K562 (cell line): ENCODE data around the gene LMO2. TPM values are rescaled to one million over a fixed set of nuclear protein-coding genes. Genes with fewer than 3 reads are reported as not detected.

ENCODE experiments used
- ATAC-seq: fragments of 200-7000 bp; cut with Tn5 transposase; 3 replicates; pipeline ENCODE4 v1.9.1; 2020; ENCODE audit warnings: moderate library complexity
- BruUV-seq: library from RNA; stranded (reverse); fragments of 400-500 nt; replicated peaks from 2 replicates; lab custom pipeline; 2021; lab: Mats Ljungman, UMichigan
- CTCF ChIA-PET: fragments of 300-600 bp; formaldehyde crosslinking; extraction: SDS; loops from one replicate; lab custom pipeline; 2021; ENCODE audit warnings: low intra/inter-chr PET ratio; lab: Yijun Ruan, JAX
- POLR2A ChIA-PET: fragments of 300-600, 350-650 bp; sonication (Branson Sonifier 250); formaldehyde crosslinking; extraction: SDS; loops from one replicate; lab custom pipeline; 2021; ENCODE audit warnings: antibody characterized with exemption, inconsistent platforms; lab: Yijun Ruan, JAX
- DNase-seq, 4 experiments: peaks; one replicate each; pipeline versions ENCODE4 v3.0.0 to v3.0.0-alpha.2; 2011 to 2018; ENCODE audit warnings: low spot score in 3 of 4, mixed read lengths in 3 of 4; ENCODE audit errors: extremely low read depth in 1 of 4
- FAIRE-seq: peaks from 2 replicates; lab custom pipeline; 2011; peaks lifted over from hg19 to GRCh38; lab: Jason Lieb, UNC
- H2AFZ ChIP-seq: 2 replicates; pipeline ENCODE4 v1.6.0; 2011; ENCODE audit warnings: low read depth, low read length, control low read depth, inconsistent platforms
- H3K27ac ChIP-seq: fragments of 200-600 bp; 3 replicates; pipeline ENCODE4 v1.8.0; 2011; ENCODE audit warnings: low read depth, mild to moderate bottlenecking, control low read depth, inconsistent platforms, low read length, moderate library complexity, mixed read lengths; ENCODE audit errors: extremely low read depth
- H3K27me3 ChIP-seq, 2 experiments: fragments of 300-600 bp in 1 of 2; 2 replicates in 1 of 2; 3 replicates in 1 of 2; pipeline versions ENCODE4 v1.6.0 to v1.8.0; 2011; ENCODE audit warnings: inconsistent platforms in 2 of 2, low read length in 2 of 2, mild to moderate bottlenecking in 1 of 2, mixed read lengths in 1 of 2, moderate library complexity in 1 of 2; ENCODE audit not compliant: control insufficient read depth in 2 of 2, insufficient read depth in 2 of 2
- H3K36me3 ChIP-seq: fragments of 300-600 bp; 3 replicates; pipeline ENCODE4 v1.8.0; 2011; ENCODE audit warnings: mild to moderate bottlenecking, low read length, inconsistent platforms; ENCODE audit not compliant: control insufficient read depth, insufficient read depth
- H3K4me1 ChIP-seq, 2 experiments: fragments of 200-600 bp in 1 of 2; replicated peaks in 1 of 2; 2 replicates in 1 of 2; 3 replicates in 1 of 2; pipeline versions ENCODE4 v1.5.1 to v1.8.0; 2011; ENCODE audit warnings: inconsistent platforms in 2 of 2, low read length in 2 of 2, mild to moderate bottlenecking in 1 of 2, mixed read lengths in 1 of 2, moderate library complexity in 1 of 2; ENCODE audit not compliant: control insufficient read depth in 2 of 2, insufficient read depth in 2 of 2
- H3K4me2 ChIP-seq: 2 replicates; pipeline ENCODE4 v1.6.1; 2011; ENCODE audit warnings: low read length, control low read depth, inconsistent platforms, mixed read lengths; ENCODE audit not compliant: insufficient read depth
- H3K4me3 ChIP-seq: fragments of 200-600 bp; sonication (generic), shearing (Covaris generic); 2 replicates; pipeline ENCODE4 v1.5.1; 2016; ENCODE audit warnings: control low read depth, inconsistent platforms
- H3K79me2 ChIP-seq: fragments of 200-600 bp; 3 replicates; pipeline ENCODE4 v1.8.0; 2011; ENCODE audit warnings: low read length, inconsistent platforms; ENCODE audit not compliant: control insufficient read depth, insufficient read depth
- H3K9ac ChIP-seq, 2 experiments: 2 replicates each; pipeline versions ENCODE4 v1.6.0 to v1.6.1; 2011; ENCODE audit warnings: low read depth in 2 of 2, low read length in 2 of 2, control low read depth in 1 of 2, inconsistent platforms in 1 of 2, mild to moderate bottlenecking in 1 of 2, mixed read lengths in 1 of 2; ENCODE audit not compliant: insufficient read depth in 1 of 2
- H3K9me1 ChIP-seq: one replicate; pipeline ENCODE4 v1.6.0; 2011; ENCODE audit warnings: inconsistent platforms, mild to moderate bottlenecking, low read length, moderate library complexity; ENCODE audit not compliant: control insufficient read depth, insufficient read depth
- H3K9me3 ChIP-seq: replicated peaks from 2 replicates; pipeline ENCODE4 v1.5.1; 2011; ENCODE audit warnings: low read depth, low read length, inconsistent platforms; ENCODE audit not compliant: control insufficient read depth, insufficient read depth
- H4K20me1 ChIP-seq: replicated peaks from 2 replicates; pipeline ENCODE4 v1.6.1; 2011; ENCODE audit warnings: low read length, inconsistent platforms, mixed read lengths; ENCODE audit not compliant: control insufficient read depth, insufficient read depth
- CCAR2 ChIP-seq: fragments of 200-400 bp; formaldehyde crosslinking; IDR thresholded peaks from 2 replicates; pipeline ENCODE4 v1.6.1; 2017; ENCODE audit warnings: mild to moderate bottlenecking, low read depth, low read length
- CTCF ChIP-seq, 3 experiments: IDR thresholded peaks in 2 of 3; conservative IDR thresholded peaks in 1 of 3; 2 replicates each; pipeline ENCODE4 v1.5.1; 2011 to 2012; ENCODE audit warnings: low read length in 3 of 3, mild to moderate bottlenecking in 3 of 3, control low read depth in 2 of 3, improper control_type of control experiment in 1 of 3, inconsistent platforms in 1 of 3, low read depth in 1 of 3, mixed read lengths in 1 of 3, moderate library complexity in 1 of 3; ENCODE audit not compliant: insufficient read depth in 2 of 3
- FOSL1 ChIP-seq: fragments of 200-800 bp; sonication (Bioruptor generic); conservative IDR thresholded peaks from 2 replicates; pipeline ENCODE4 v1.6.1; 2016; ENCODE audit warnings: missing genetic modification characterization, missing compliant biosample characterization
- L3MBTL2 ChIP-seq: fragments of 450-650 bp; IDR thresholded peaks from 2 replicates; pipeline ENCODE4 v1.6.1; 2016; ENCODE audit warnings: mild to moderate bottlenecking, moderate library complexity
- RB1 ChIP-seq: fragments of 450-650 bp; IDR thresholded peaks from 2 replicates; pipeline ENCODE4 v1.6.1; 2017; ENCODE audit warnings: low read depth, mild to moderate bottlenecking
- REST ChIP-seq, 2 experiments: fragments of 450-650 bp; formaldehyde crosslinking in 1 of 2; IDR thresholded peaks; 2 replicates each; pipeline versions ENCODE4 v1.4.0 to v1.6.1; 2014 to 2020; ENCODE audit warnings: mild to moderate bottlenecking in 2 of 2, borderline replicate concordance in 1 of 2, low read depth in 1 of 2
- SRF ChIP-seq, 2 experiments: fragments of 250-450, 450-650 bp in 1 of 2; sonication (Bioruptor Pico) in 1 of 2; sonication (generic) in 1 of 2; formaldehyde crosslinking; IDR thresholded peaks; 2 replicates each; pipeline versions ENCODE4 v1.5.0 to v1.5.1; 2020 to 2022; ENCODE audit warnings: mild to moderate bottlenecking in 1 of 2, missing genetic modification reagents in 1 of 2
- STAG1 ChIP-seq: sonication (generic); formaldehyde crosslinking; IDR thresholded peaks from 2 replicates; pipeline ENCODE4 v1.5.0; 2020; ENCODE audit warnings: missing genetic modification reagents, borderline replicate concordance
- ZNF347 ChIP-seq: fragments of 450-650 bp; formaldehyde crosslinking; IDR thresholded peaks from 2 replicates; pipeline ENCODE4 v1.4.0; 2020; ENCODE audit warnings: low read depth, mild to moderate bottlenecking, moderate library complexity
- WGBS: fragments of 100-300 bp; shearing (Covaris generic); methylation state at CpG from one replicate; pipeline ENCODE4 v1.1.6; 2016; ENCODE audit warnings: low coverage, mixed read lengths; ENCODE audit not compliant: insufficient coverage; ENCODE audit errors: missing lambda C conversion rate; 5-methylcytosine and 5-hydroxymethylcytosine counted together
- in situ Hi-C: fragments of 300-500 bp; cut with MboI; formaldehyde crosslinking; loops from 4 replicates; pipeline ENCODE4 v1.15.0; 2018; ENCODE audit warnings: inconsistent platforms, mixed read lengths
- intact Hi-C: fragments of 100-400 bp; cut with micrococcal nuclease; formaldehyde crosslinking; loops from 2 replicates; pipeline ENCODE4 v1.14.2; 2022
- polyA plus RNA-seq, 8 experiments: library from polyadenylated mRNA; depleted of rRNA in 4 of 8; stranded (reverse) in 5 of 8; unstranded in 3 of 8; fragments of >200 nt; fragmentation: Nextera tagmentation in 2 of 8; fragmentation: Illumina TruSeq in 1 of 8; extraction: Ambion mirVana in 2 of 8; extraction: Trizol in 1 of 8; gene quantifications; 2 replicates each; pipeline versions ENCODE4 v1.2.1 to v1.2.3, GENCODE V29; 2011 to 2014; ENCODE audit warnings: inconsistent platforms in 1 of 8, missing spikeins in 1 of 8
- total RNA-seq, 7 experiments: library from RNA; depleted of rRNA in 6 of 7; stranded (reverse); fragments of >200 nt in 6 of 7; fragmentation: Illumina TruSeq in 2 of 7; extraction: Trizol in 2 of 7; gene quantifications; 2 replicates each; pipeline versions ENCODE4 v1.2.1 to v1.2.3, GENCODE V29; 2011 to 2021; ENCODE audit warnings: low replicate concordance in 1 of 7

Gene LMO2
- total and polyA plus RNA-seq, 9 of the 15 experiments (the other 6 are each of a cell fraction or from before 2014, with no cell fraction given): 6.9 to 126 (median 91.5) TPM

GRCh38 chr11:33829430-33830141 is 62.3 kb downstream of the LMO2 start:
- POLR2A ChIA-PET: interaction anchor here (0.7 to 1.2 kb wide), 2 partner anchors 13 to 674 kb away, joined by 3 read pairs; no protein-coding TSS in a partner anchor
- Histone ChIP-seq H3K4me2 (peak overlapping the region; percentile 45; the same call in 1 of the 2 replicates), H3K27me3 (peaks cover 32 to 49% of the 10 kb centered on the region in 2 experiments), H3K36me3 (no peaks in the 10 kb centered on the region), H3K9me1 (no peaks in the 10 kb centered on the region), H3K9ac (peak overlapping the region in 1 of 2 experiments; percentile 36; a peak in 2 of 4 replicates), H2AFZ (peak overlapping the region; percentile 67), H3K4me1 (peaks cover 0 to 9% of the 10 kb centered on the region in 2 experiments; a peak in 2 of 5 replicates), H3K27ac (no peak overlapping the region), H4K20me1 (no peaks in the 10 kb centered on the region), H3K79me2 (no peaks in the 10 kb centered on the region), H3K9me3 (no peaks in the 10 kb centered on the region), H3K4me3 (no peak overlapping the region)
- DNase-seq (peak; percentile 51 to 77 (median 64)), FAIRE-seq (peak; percentile 96), ATAC-seq (peak; percentile 94)
- no TSS peak for BruUV-seq
- intact Hi-C loops (loop anchor here (1.0 to 10.0 kb wide), 4 partner anchors 21 to 467 kb away; no protein-coding TSS in a partner anchor), in situ Hi-C loops (loop anchor here (10.0 to 25.0 kb wide), 3 partner anchors 333 to 508 kb away; no protein-coding TSS in a partner anchor)
- whole genome bisulfite sequencing: 10% methylated on average over 10 of the region's 10 CpGs
- CTCF ChIA-PET: interaction anchor here (0.6 to 2.0 kb wide), 5 partner anchors 21 to 1117 kb away, joined by 3 to 13 read pairs (median 9); no protein-coding TSS in a partner anchor
- TF ChIP-seq CCAR2: no peak
- TF ChIP-seq REST (IDR thresholded peaks at IDR 0.05; ENCODE audit: borderline replicate concordance): peak; percentile 73
- no peak for TF ChIP-seq REST (CRISPR knock-in tag; IDR thresholded peaks at IDR 0.05; ENCODE audit: low read depth)
- no peak for TF ChIP-seq FOSL1 (tag)
- 0 out of 2 replicates have a peak, but pooled peaks have one; percentile 15 for TF ChIP-seq L3MBTL2
- peak; percentile 15; the same call in 1 of the 2 replicates for TF ChIP-seq RB1
- peak; percentile 45; the same call in 1 of the 2 replicates for TF ChIP-seq STAG1 (CRISPR knock-in tag)
- no peak for TF ChIP-seq ZNF347 (CRISPR knock-in tag)
- TF ChIP-seq SRF (CRISPR knock-in tag; IDR thresholded peaks at IDR 0.05): peak; percentile 56 to 94; a peak in 2 of 4 replicates
- peak; percentile 81 to 94 (median 86) for TF ChIP-seq CTCF (IDR thresholded peaks at IDR 0.05 in 2 of 3, conservative IDR thresholded peaks at IDR 0.05 in 1 of 3; ENCODE audit: insufficient read depth in 2 of 3, low read depth in 1 of 3, low read length in 3 of 3)
